OCI-LY1 (cell line): ENCODE data around the gene CELF2.

Experiments
- H2AFZ ChIP-seq: fragments of 200-600 bp; sonication (generic), shearing (Covaris generic); 2 replicates; pipeline ENCODE4 v1.6.0; 2014; ENCODE audit warnings: antibody characterized with exemption, mild to moderate bottlenecking, low read length
- H3F3A ChIP-seq: fragments of 200-600 bp; sonication (generic), shearing (Covaris generic); 2 replicates; pipeline ENCODE4 v1.6.0; 2014; ENCODE audit warnings: mild to moderate bottlenecking, antibody characterized with exemption, low read length, moderate library complexity; ENCODE audit not compliant: insufficient read depth
- H3K27ac ChIP-seq: fragments of 200-600 bp; sonication (generic); 2 replicates; pipeline ENCODE4 v1.5.1; 2014; ENCODE audit warnings: low read length, mixed run types, mild to moderate bottlenecking, low read depth; ENCODE audit not compliant: poor library complexity, severe bottlenecking
- H3K27me3 ChIP-seq: fragments of 200-600 bp; sonication (generic); 2 replicates; pipeline ENCODE4 v1.6.0; 2014; ENCODE audit warnings: antibody characterized with exemption, mild to moderate bottlenecking, low read length, moderate library complexity; ENCODE audit not compliant: insufficient read depth
- H3K36me3 ChIP-seq: fragments of 200-600 bp; sonication (generic); 2 replicates; pipeline ENCODE4 v1.6.1; 2014; ENCODE audit warnings: mild to moderate bottlenecking, antibody characterized with exemption, low read length, moderate library complexity, mixed read lengths; ENCODE audit not compliant: insufficient read depth
- H3K4me1 ChIP-seq: fragments of 200-600 bp; sonication (generic); 2 replicates; pipeline ENCODE4 v1.5.1; 2014; ENCODE audit warnings: mild to moderate bottlenecking, low read length, moderate library complexity; ENCODE audit not compliant: insufficient read depth, severe bottlenecking
- H3K4me2 ChIP-seq: fragments of 200-600 bp; sonication (generic), shearing (Covaris generic); 2 replicates; pipeline ENCODE4 v1.6.1; 2014; ENCODE audit warnings: low read length
- H3K4me3 ChIP-seq: fragments of 200-600 bp; sonication (generic); 2 replicates; pipeline ENCODE4 v1.5.1; 2014; ENCODE audit warnings: low read length, low read depth, mild to moderate bottlenecking, mixed read lengths; ENCODE audit not compliant: poor library complexity, severe bottlenecking
- H3K79me2 ChIP-seq: fragments of 200-600 bp; shearing (Covaris generic); 2 replicates; pipeline ENCODE4 v1.6.1; 2016; ENCODE audit warnings: mixed run types, low read length, mixed read lengths; ENCODE audit not compliant: insufficient read depth
- H3K9ac ChIP-seq: fragments of 200-600 bp; sonication (generic), shearing (Covaris generic); 2 replicates; pipeline ENCODE4 v1.6.1; 2014; ENCODE audit warnings: mild to moderate bottlenecking, low read length, mixed read lengths
- H3K9me2 ChIP-seq: fragments of 200-600 bp; sonication (generic), shearing (Covaris generic); 2 replicates; pipeline ENCODE4 v1.6.1; 2014; ENCODE audit warnings: low read depth, mild to moderate bottlenecking, low read length, mixed read lengths
- H3K9me3 ChIP-seq: fragments of 200-600 bp; shearing (Covaris generic); 2 replicates; pipeline ENCODE4 v1.6.1; 2014; ENCODE audit warnings: low read length, mixed read lengths
- H4K20me1 ChIP-seq: fragments of 200-600 bp; sonication (generic), shearing (Covaris generic); 2 replicates; pipeline ENCODE4 v1.6.0; 2016; ENCODE audit warnings: mild to moderate bottlenecking, low read length; ENCODE audit not compliant: insufficient read depth
- CTCF ChIP-seq: fragments of 200-600 bp; sonication (generic), shearing (Covaris generic); IDR thresholded peaks from 2 replicates; pipeline ENCODE4 v1.5.1; 2017; ENCODE audit warnings: mild to moderate bottlenecking, antibody characterized with exemption, low read length, moderate library complexity, mixed read lengths
- EZH2 ChIP-seq: fragments of 200-600 bp; sonication (generic), shearing (Covaris generic); IDR thresholded peaks from 2 replicates; pipeline ENCODE4 v1.8.0; 2017; ENCODE audit warnings: borderline replicate concordance, mixed run types, mild to moderate bottlenecking, antibody characterized with exemption, low read length, moderate library complexity, mixed read lengths

The CELF2 gene

GRCh38 chr10:11142777-11143176, 125.1 kb downstream of the CELF2 start:
- peaks cover 26% of the 10 kb centered on the region for H3K4me1 ChIP-seq
- H3K9me3 ChIP-seq = no peaks in the 10 kb centered on the region
- H3K9me2 ChIP-seq = no peaks in the 10 kb centered on the region
- H3K4me3 ChIP-seq = no peak overlapping the region
- H3K9ac ChIP-seq = no peak overlapping the region
- TF ChIP-seq EZH2 = no peak
- TF ChIP-seq CTCF = peak; percentile 46
- H3K4me2 ChIP-seq = peak overlapping the region; percentile 6; the same call in 1 of the 2 replicates
- no peaks in the 10 kb centered on the region for H3K36me3 ChIP-seq
- no peaks in the 10 kb centered on the region for H3K79me2 ChIP-seq
- no peaks in the 10 kb centered on the region for H3F3A ChIP-seq
- H3K27ac ChIP-seq = no peak overlapping the region
- H2AFZ ChIP-seq = peak overlapping the region; percentile 71; the same call in 1 of the 2 replicates
- H4K20me1 ChIP-seq = no peaks in the 10 kb centered on the region
- H3K27me3 ChIP-seq = no peaks in the 10 kb centered on the region; the same call in 1 of the 2 replicates

GRCh38 chr10:11143242-11143641, 125.6 kb downstream of the CELF2 start:
- Histone ChIP-seq H3K27ac (peak overlapping the region; percentile 1), H3K36me3 (no peaks in the 10 kb centered on the region), H3K4me2 (peak overlapping the region; percentile 6; the same call in 1 of the 2 replicates), H3K9me2 (no peaks in the 10 kb centered on the region), H3K9me3 (no peaks in the 10 kb centered on the region), H3K9ac (no peak overlapping the region), H3K4me1 (peaks cover 30% of the 10 kb centered on the region), H2AFZ (peak overlapping the region; percentile 71; the same call in 1 of the 2 replicates), H3K79me2 (no peaks in the 10 kb centered on the region), H3K4me3 (no peak overlapping the region), H3K27me3 (no peaks in the 10 kb centered on the region; the same call in 1 of the 2 replicates), H3F3A (no peaks in the 10 kb centered on the region), H4K20me1 (no peaks in the 10 kb centered on the region)
- TF ChIP-seq CTCF (no peak), EZH2 (no peak)

GRCh38 chr10:11144626-11145494, 127.2 kb downstream of the CELF2 start:
- TF ChIP-seq CTCF = no peak
- TF ChIP-seq EZH2 = no peak
- Histone ChIP-seq H3K4me2 (peak overlapping the region; percentile 40), H3K9me3 (no peaks in the 10 kb centered on the region), H3K4me1 (peaks cover 30% of the 10 kb centered on the region), H4K20me1 (no peaks in the 10 kb centered on the region), H3K4me3 (no peak overlapping the region), H3K9me2 (no peaks in the 10 kb centered on the region), H2AFZ (peak overlapping the region; percentile 99), H3F3A (no peaks in the 10 kb centered on the region), H3K27ac (peak overlapping the region; percentile 24), H3K79me2 (no peaks in the 10 kb centered on the region), H3K36me3 (no peaks in the 10 kb centered on the region), H3K9ac (peak overlapping the region; percentile 5; the same call in 1 of the 2 replicates), H3K27me3 (no peaks in the 10 kb centered on the region)
